ENCODE data around the gene TRHDE.

Gene TRHDE

GRCh38 chr12:72444566-72444965 is 172.4 kb downstream of the TRHDE start:
- TF ChIP-seq CTCF (IDR thresholded peaks at IDR 0.05; ENCODE audit: low read depth, low read length), result no peak
- no peak overlapping the region for H3K4me3 ChIP-seq (ENCODE audit: low read depth, low read length)

- no peak overlapping the region for H3K4me3 ChIP-seq (ENCODE audit: low read depth, low read length)
- no peak for TF ChIP-seq CTCF (IDR thresholded peaks at IDR 0.05; ENCODE audit: low read depth, low read length)
Observed at GRCh38 chr12:72448089-72448488, 175.9 kb downstream of the TRHDE start.

DNA sequence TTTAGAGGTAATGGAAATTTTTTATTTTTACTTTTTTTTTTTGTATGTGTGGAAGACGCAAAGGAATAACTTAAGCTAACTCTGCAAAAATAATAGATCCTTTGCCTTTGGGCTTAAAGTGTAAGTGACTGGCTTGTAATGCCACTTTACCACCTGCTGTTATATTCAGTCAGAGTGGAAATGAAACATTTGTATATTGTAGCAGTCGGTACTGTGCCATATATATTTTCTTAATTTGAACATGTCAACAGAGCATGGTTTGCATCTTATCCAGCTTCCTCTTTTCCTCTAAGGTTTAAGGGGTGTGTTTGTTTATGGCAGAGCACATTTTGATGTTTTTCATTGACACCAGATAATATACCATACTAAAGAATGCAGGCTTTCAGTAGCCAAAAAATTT is 176.6 kb downstream of the TRHDE start:
- TF ChIP-seq CTCF (IDR thresholded peaks at IDR 0.05; ENCODE audit: low read depth, low read length), result no peak

DNA sequence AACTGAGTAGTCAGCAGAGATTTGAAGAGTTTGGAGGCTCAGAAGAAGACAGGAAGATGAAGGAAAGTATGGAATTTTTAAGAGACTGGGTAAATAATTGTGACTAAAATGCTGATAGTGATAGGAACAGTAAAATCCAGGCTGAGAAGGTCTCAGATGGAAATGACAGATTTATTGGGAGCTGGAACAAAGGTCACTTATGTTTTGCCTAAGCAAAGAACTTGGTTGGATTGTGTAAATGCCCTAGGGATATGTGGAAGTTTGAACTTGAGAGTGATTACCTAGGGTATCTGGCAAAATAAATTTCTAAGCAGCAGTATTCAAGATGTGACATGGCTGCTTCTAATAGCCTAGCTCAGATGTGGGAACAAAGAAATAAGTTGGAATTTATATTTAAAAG is 180.9 kb downstream of the TRHDE start:
- TF ChIP-seq CTCF (IDR thresholded peaks at IDR 0.05; ENCODE audit: low read depth, low read length), result no peak
- H3K4me3 ChIP-seq (ENCODE audit: low read depth, low read length), result no peak overlapping the region

More for the DNA sequence above, 176.6 kb downstream of the TRHDE start:
- no peak overlapping the region for H3K4me3 ChIP-seq (ENCODE audit: low read depth, low read length)

GRCh38 chr12:72453550-72453949 is 181.4 kb downstream of the TRHDE start:
- H3K4me3 ChIP-seq (ENCODE audit: low read depth, low read length), result no peak overlapping the region
- no peak for TF ChIP-seq CTCF (IDR thresholded peaks at IDR 0.05; ENCODE audit: low read depth, low read length)

- H3K4me3 ChIP-seq (ENCODE audit: low read depth, low read length), result no peak overlapping the region
- no peak for TF ChIP-seq CTCF (IDR thresholded peaks at IDR 0.05; ENCODE audit: low read depth, low read length)
Observed at GRCh38 chr12:72464471-72464870, 192.3 kb downstream of the TRHDE start.

DNA sequence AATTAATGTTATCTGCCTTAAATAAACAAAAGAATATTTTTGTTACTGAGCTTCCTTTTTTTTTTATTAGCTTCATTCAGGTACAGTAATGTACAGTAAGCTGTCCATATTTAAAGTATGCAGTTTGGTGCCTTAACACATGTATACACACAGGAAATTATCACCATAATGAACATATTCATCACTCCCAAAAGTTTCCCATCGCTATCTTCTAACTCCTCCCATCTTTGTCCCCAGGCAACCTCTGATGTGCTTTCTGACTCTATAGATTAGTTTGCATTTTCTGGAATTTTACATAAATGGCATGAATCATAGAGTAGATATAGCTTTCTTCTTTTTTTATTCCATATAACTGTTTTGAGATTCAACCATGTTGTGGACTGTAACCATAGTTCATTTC is 193.0 kb downstream of the TRHDE start:
- no peak for TF ChIP-seq CTCF (IDR thresholded peaks at IDR 0.05; ENCODE audit: low read depth, low read length)
- H3K4me3 ChIP-seq (ENCODE audit: low read depth, low read length), result no peak overlapping the region
